ENCODE measurements around the gene ANKS4B.
"Not testable (repeated sequence)": the region's sequence is repeated elsewhere in the genome, so short reads cannot be mapped to it uniquely, and the experiment has no call there.

Gene ANKS4B

DNA sequence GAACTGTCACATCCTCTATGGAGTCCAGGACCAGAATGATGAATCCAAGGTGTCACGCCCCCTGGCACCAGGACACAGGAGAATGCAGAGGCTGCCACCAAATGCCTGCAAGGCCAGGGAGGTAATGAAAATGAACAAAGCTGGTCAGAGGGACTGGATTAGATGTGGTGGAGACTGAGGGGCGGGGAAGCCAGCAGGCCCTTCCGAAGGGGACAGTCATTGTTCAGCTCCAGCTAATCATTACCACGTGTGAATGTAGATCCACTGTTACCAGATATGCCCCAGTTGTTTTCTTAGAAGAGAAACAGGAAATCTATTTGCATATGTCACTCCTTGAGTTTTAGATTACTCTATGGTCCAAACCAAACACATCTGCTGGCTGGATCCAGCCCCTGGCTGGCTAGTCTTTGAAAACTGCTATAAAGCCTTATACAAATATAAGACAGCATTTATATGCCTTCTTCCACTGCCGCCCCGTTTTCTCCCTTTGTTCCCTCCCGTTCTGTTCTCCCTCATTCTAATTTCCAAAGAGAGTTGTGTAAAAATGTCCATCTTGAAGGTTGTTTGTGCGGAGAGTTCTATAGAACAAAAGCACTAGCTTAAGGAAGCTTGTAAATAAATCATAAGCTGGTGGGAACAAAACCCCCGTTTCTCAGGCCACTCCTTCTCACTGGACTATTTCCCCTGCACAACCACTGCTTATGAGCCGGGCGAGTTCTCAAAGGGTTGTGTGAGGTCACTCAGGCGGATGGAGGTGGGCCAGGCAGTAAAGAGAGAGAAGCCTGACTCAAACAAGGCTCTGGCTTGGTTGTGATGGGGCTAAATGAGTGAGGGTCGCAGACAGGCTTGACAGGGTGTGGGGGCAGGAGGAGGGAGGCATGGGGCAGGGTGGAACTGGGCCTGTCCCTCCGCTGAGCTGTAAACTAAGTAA, 30.4 kb downstream of the ANKS4B start:
- no peak for DNase-seq (ENCODE audit: low read depth)

DNA sequence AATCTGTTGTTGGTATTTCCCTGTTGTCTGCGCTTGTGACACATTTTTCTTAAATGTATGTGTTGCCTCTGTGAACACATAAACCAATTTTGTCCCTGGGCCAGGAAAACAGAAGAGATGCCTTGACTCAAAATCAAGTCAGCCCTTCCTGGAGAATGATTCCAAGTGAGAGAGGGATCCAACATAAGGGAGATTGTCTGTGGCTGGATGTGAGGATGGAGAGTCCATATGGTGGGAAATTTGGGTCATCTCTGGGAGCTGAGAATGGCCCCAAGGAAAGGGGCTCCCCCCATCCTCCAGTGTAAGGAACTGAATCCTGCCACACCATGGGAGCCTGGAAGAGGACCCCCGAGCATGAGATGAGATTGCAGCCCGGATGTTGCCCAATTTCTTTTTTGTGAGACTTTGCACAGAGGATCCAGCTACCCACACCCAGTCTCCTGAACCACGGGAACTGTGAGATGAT, 31.1 kb downstream of the ANKS4B start:
- DNase-seq (ENCODE audit: low read depth) = no peak

DNA sequence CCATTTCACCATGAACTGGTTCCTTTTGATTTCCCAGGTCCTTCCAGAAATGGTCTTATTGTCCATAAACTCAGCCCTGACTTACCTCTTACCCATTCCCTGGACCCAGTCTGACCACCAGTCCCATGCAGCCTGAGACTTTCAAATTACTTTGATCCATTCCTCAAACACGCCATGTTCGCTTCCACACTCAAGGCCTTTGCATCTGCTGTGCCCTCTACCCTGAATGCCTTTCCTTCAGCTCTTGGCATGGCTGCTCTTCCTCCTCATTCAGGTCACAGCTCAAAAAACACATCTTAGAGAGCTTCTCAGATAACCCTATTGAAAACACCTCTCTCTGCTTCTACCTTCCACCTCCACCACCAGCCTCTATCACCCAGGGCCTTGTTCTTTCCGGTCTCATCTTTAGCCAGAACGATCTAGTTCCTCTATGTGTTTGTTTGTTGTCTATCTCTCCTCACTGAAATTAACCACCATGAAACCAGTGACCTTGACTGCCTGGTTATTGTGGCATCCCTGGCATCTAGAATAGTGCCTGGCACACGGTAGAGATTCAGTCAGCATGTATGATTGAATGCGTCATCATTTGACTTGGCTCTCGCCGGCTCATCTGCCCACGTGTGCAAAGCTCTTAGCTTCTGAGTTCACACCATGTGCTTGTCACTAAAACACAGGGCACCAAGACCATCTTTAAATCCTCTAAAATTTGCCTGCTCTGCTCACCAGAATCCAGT, 31.8 kb downstream of the ANKS4B start:
- DNase-seq (ENCODE audit: low read depth) = no peak

DNA sequence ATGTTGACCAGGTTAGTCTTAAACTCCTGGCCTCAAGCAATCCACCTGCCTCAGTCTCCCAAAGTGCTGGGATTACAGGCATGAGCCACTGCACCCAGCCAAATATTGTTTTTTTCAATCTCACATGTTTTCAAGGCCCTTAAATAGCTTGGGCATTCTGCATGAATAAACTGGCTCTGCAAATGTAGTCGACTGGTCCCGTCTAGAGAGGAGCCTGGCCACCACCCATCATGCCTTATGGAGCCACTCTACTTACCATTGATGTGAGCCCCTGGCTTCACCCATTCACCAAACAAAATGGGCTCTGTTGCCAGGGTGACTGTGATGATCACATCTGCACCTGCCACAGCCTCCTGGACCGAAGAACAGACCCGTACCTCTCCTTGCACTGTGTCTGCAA, 33.8 kb downstream of the ANKS4B start:
- DNase-seq (ENCODE audit: low read depth) = no peak

DNA sequence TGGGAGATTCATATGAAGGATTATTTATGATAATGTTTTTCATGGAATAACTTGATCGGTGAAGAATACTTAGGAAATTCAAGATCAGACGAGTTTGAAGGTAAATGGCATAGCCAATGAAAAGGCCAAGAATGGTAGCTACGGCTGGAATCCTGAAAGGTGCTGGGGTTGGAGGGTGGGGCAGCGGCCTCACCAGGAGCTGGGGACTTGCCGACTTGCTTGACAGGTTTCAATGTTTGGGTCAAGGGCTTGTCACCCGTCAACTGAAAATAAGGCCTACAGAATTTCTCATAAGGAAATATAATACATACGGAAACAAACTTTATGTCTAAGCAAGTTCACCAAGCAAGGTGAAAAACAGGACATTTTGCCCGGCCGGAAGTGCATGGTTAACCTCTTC, 34.7 kb downstream of the ANKS4B start:
- no peak for DNase-seq (ENCODE audit: low read depth)

DNA sequence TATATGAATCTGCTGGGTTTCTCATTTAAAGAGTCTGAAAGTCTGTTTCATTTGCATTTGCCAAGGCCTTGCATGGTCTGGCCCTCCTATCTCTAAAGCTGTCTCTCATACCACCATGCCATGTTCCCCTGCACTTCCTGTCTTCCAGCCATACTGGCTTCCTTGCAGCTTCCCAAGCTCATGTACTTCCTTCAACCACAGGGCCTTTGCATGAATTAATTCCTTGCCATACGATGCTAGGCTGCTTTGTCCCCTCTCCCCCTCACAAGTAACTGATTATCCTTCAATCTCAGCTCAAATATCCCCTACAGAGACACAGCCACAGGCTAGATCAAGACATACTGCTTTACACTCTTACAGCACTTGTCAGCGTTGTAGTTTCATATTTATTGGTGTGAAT, 38.8 kb downstream of the ANKS4B start:
- DNase-seq (ENCODE audit: low read depth) = no peak

DNA sequence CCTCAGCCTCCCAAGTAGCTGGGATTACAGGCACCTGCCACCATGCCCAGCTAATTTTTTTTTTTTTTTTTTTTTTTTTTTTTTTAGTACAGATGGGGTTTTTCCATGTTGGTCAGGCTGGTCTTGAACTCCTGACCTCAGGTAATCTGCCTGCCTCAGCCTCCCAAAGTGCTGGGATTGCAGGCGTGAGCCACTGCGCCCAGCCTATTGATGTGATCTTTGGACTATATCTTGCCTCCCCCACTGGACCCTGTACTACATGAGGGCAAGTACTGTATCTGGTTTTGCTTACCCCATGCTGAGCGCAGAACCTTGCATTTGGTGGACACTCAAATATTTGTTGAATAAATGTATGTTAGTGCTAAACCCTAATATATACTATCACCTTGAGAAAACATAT, 39.3 kb downstream of the ANKS4B start:
- DNase-seq (ENCODE audit: low read depth) = not testable (repeated sequence)

DNA sequence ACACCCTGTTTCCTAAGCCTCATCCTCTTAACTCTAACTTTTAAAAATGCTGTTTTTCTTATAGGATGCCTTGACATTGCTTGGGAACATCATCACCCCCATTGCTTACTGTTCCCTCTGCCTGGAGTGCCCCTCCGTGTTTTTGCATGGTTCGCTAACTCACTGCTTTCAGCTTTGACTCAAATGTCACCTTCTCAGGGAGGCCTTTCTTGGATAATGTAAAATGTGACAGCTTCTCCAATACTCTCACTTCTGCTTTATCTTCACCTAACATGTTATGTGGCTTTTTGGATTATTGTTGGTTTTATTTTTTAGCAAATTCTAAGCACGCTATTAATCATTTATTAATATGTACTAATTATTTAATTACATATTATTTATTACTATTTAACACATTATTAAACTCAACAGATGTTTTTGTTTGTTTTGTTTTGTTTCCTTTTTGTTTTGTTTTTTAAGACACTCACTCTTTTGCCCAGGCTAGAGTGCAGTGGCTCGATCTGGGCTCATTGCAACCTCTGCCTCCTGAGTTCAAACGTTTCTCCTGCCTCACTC, 40.8 kb downstream of the ANKS4B start:
- DNase-seq (ENCODE audit: low read depth) = no peak

DNA sequence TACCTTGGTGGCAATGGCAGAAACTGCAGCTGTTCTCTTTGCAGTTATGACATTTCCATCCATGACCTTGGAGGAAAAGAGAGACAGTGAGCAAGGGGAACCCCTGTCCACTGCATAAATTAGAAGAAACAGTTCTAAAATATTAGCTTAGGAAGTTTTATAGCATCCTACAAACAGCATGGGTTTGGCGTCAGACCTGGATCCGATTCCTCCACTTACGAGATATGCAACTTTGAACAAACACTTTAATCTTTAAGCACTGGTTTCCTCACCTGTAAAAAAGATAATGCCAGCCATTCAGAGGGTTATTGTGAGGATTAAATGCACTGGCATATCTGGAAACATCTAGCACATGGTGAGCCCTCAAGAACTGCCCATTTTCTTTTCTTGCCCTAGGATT, 42.0 kb downstream of the ANKS4B start:
- no peak for DNase-seq (ENCODE audit: low read depth)

DNA sequence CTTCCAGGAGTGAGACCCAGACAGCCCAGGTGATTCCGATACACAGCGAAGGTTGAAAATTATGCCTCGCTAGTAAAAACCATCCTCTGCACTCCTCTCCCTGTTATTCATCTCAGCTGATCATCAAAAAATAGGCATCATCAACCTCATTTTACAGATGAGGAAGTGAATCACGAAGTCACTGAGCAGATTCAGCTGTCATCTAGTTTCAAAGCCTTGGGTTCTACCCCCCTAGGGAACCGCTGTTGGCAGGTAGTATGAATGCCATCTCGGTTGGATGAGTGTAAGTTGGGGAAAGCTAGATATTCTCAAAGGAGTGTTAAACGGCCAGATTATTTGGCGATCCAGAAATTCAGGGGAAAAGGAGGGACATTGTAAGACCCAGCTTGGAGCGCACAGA, 42.6 kb downstream of the ANKS4B start:
- no peak for DNase-seq (ENCODE audit: low read depth)

DNA sequence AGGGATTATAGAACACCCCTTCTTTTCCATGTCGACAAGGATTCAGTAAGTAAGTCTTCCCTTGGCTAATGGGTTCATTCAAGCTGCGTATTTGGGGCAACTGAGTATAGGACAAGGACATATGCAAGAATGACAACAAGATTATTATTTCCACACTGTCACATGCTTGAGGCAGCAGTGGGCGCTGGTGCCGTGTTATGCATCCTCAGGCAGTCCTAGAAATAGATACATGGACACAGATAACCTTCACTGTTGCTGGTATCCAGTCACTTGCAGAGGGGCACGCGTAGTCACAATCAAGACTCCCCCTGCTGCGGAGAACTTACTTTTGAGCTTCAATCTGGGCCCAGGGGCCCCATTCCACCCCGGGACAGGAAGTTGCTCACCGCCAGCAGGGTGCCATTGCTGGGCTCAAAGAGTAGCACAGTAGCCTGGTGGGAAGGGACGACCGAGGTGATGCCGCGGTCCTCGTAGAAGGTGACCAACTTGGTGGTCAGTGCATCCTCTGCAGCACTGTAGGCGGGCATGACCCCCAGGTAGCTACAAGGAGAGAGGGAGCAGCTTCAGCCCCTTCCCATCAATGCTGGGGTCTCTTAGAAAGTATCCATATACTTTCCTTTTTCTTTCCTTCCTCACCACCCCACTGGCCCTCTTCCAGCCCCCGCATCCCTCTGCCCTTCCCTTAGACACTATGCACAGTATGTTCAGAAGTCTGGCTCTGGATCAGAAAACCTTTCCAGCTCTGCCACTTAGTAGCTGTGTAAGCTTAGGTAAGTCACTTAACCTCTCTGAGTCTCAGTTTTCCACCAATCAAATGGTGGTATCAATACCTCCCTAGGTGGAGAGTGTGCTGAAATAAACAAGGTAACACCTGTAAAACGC, 43.8 kb downstream of the ANKS4B start:
- DNase-seq (ENCODE audit: low read depth) = no peak

DNA sequence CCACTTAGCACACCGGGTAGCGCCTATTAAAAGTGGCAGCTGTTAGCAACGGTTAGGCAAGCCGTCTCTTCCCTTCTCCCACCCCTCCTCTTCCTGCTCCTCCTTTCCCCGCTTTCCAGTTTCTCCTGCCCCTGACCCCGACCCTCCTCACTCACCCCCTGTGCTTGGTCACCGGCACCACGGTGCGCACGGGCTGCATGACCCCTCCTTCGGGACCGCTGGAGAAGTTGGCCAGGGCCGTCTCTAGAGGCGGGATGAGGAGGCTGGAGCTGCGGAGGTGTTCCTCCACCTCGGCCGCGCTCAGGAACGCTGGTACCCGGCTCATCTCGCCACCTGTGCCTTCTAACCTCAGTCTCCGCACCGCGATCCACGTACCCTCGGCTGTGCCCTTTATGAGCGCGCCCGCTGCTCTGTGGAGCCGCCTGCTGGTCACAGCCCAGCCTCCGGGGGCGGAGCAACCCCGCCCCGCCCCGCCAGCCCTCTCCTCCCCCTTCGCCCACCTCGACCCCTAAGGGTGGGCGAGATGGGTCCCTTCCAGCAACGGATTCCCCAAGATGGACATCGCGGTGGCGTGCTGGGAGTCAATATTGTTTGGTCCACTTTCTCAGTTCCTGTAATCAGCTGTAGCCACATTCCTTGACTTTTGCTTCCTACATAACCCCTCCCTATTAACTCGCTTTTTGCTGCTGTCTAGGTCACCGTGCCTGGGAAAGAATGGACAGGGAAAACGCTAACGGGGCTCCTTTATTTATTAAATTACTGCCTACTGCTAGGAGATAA, 44.6 kb downstream of the ANKS4B start, which contains the start of gene CRYM:
CRYM (minus strand) TSS at position 364 of the 780 bp plus-strand sequence; CDS start at position 325, 39 bp downstream.
- no peak for DNase-seq (ENCODE audit: low read depth)

DNA sequence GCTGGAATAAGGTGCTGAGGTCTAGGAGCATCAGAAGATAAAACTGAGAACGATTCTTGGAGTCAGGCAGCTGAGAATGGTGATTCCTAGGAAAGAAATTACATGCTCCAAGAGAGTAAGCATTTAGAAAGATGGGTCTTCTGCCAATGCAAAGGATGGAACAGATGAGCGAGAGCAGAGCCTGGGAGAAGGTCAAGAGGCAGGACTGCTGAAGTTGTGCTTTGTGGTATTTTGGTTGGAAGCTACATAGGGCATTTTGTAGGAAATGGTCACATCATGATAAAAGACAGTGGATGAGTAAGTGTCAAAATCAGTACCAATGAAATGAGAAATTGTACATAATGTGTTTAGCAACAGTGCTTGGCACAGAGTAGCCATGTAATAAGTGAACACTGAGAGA, 46.0 kb downstream of the ANKS4B start:
- DNase-seq (ENCODE audit: low read depth) = no peak

DNA sequence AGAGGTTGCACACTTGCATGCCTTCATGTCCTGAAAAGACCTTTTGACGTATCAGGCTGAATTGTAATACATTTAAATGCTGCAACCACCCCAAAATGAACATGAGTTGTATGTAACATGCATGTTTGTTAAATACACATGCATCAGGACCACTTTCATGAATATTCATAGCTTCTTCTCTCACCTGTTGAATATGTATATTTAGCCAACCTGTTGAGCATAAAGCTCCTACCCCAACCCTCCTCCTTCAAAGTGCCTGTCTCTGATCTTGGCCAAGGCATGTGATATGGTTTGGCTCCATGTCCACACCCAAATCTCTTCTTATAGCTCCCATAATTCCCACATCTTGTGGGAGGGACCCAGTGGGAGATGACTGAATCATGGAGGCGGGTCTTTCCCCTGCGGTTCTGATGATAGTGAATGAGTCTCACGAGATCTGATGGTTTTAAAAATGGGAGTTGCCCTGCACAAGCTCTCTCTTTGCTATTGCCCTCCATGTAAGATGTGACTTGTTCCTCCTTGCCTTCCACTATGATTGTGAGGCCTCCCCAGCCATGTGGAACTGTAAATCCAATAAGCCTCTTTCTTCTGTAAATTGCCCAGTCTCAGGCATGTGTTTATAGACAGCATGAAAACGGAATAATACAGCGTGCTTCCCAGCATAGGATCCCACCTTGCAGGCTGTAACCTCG, 48.3 kb downstream of the ANKS4B start:
- no peak for DNase-seq (ENCODE audit: low read depth)

DNA sequence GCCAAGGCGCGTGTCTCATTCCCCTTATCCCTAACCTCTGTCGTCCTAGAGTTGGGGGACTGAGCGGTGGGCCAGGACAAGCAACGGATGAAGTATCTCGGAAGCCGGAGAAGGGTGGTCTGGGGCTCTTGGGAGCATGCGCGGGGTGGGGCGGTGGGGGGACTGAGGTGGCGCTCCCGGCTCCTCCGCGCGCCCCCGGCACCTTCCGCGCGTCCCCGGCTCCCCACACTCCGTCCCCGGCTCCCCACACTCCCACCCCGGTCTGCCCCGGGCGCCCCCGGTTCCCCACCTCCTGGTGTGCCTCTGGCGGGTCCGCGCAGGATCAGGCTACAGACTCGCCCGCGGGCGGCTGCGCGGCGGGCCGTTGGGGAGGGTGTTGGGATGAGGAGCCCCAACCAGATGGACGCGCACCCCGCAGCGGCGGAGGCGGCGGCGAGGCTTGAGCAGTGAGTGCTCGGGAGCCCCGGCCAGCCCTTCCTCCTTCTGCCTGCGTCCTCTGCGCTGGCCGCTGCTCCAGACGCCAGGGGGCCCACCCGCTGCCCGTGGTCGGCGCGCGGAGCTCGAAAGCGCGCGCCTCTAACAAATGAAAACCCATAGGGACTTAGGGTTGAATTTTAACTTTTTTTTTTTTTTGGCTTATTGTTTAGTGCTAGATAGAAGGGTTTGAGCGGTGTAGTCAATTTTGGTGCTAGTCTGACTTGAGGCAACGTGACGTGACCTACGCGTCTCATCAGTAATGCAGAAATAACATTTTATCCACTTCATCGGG, 50.2 kb downstream of the ANKS4B start:
- DNase-seq (ENCODE audit: low read depth) = peak; percentile 15

DNA sequence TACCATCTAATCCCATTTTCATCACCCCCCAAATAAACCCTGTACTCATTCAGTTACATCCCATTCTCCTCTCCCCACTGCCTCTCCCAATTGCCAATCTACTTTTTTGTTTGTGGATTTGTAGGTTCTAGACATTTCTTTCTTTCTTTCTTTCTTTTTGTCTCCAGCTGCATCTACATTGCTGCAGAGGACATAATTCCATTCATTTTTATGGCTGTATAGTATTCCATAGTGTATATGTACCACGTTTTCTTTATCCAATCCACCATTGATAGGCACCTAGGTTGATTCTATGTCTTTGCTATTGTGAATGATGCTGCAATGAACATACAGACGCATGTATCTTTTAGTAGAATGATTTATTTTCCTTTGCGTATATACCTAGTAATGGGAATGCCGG, 50.9 kb downstream of the ANKS4B start:
- DNase-seq (ENCODE audit: low read depth) = no peak

DNA sequence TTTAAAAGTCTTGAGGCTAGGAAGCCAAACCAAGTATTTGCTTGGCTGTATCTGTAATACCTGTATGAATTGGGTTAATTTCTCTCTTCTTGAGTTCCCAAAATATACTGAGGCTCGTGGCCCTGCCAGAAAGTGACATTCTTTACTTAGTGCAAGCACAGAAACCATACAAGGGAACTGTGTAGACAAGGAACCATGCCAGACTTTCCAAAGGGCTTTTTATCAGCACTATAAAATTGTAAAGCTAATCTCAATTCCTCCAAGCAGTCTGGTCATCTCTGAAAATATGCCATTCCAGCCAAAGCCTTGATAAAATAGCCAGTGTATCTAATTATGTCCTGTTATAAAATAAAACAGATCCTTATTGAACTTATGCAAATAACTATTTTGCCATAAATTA, 51.8 kb downstream of the ANKS4B start:
- DNase-seq (ENCODE audit: low read depth) = no peak

DNA sequence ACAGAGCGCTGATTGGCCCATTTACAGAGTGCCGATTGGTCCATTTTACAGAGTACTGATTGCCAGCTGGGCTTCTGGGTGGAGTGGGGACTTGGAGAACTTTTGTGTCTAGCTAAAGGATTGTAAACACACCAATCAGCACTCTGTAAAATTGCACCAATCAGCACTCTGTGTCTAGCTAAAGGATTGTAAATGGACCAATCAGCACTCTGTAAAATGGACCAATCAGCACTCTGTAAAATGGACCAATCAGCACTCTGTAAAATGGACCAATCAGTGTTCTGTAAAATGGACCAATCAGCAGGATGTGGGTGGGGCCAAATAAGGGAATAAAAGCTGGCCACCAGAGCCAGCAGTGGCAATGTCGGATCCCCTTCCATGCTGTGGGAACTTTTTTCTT, 56.3 kb downstream of the ANKS4B start:
- DNase-seq (ENCODE audit: low read depth) = not testable (repeated sequence)

DNA sequence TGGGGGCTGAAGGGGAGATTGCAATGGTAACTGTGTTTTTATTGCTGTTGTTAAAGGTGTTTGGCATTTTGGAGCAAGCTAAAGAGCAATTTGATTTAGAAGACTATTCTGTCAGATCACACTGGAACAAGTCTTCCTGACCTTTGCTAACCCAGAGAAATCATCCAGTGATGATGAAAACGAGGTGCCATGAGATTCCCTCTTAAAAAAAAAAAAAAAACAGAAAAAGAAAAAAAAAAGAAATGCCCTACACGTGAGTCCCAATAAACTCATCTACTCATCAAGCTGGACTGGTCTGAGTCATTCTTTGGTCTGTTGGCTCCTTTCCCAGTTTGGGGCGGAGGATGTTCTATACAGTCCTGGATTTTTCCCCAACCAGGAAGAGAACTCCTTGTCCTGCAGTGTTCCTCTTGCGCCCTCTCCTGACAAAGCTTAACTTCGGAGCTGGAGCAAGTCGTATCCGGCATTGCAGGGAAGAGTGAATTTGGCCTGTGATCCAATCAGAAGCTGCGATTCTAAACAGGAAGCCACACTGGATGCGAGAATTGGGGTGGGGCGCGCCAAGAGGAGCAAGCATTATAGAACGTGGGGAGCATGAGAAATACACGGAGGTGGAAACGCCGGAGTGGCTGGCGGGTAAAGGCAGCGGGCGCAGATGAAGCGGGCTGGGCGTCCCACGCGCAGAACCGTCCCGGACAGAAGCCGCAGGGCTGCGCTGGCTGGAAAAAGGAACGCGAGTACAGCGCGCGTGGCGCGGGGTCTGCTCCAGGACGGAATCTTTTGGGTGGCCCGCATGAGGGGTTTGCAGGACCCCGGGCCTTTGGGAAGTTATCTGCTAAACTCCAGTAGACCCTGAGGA, 67.0 kb downstream of the ANKS4B start:
- peak; percentile 100 for DNase-seq (ENCODE audit: low read depth)
